ENCODE measurements around the gene PPDPF. TPM values are rescaled to one million over a fixed set of nuclear protein-coding genes. Genes with fewer than 3 reads are reported as not detected.

PPDPF gene
- total RNA-seq, 1 experiment from 2014 or later = 243 TPM

DNA sequence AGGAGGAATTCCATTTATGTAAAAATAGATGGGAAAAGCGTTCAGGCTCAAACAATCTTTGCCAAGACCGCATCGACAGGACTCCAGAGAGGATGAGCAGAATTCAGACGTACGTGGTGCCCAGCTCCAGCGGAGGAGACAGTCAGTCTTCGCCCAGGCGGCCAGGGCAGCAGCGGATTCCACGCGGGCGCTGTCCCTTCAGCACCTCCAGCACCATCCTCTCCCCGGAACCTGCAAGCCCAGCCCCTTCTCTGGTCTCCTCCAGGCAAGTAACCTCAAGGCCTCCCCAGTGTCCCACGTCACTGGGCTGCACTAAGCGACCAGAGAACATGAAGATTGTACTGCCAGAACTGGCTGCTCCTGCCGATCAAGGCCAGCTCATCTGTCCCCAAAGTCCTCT, 45.4 kb upstream of the PPDPF start:
- Histone ChIP-seq H3F3A (ENCODE audit: insufficient read depth, low read depth) (no peaks in the 10 kb centered on the region; the same call in 1 of the 2 replicates), H3K4me3 (no peak overlapping the region), H3K4me2 (no peak overlapping the region), H3K79me2 (ENCODE audit: low read depth) (no peaks in the 10 kb centered on the region), H3K4me1 (replicated peaks; ENCODE audit: insufficient read depth) (no peaks in the 10 kb centered on the region), H3K36me3 (ENCODE audit: low read depth) (no peaks in the 10 kb centered on the region), H4K20me1 (ENCODE audit: insufficient read depth) (no peaks in the 10 kb centered on the region; the same call in 1 of the 2 replicates), H3K27me3 (ENCODE audit: insufficient read depth, low read depth) (peaks cover 84% of the 10 kb centered on the region), H3K9me3 (ENCODE audit: insufficient read depth, low read depth) (no peaks in the 10 kb centered on the region), H2AFZ (no peak overlapping the region), H3K27ac (no peak overlapping the region), H3K9me2 (ENCODE audit: insufficient read depth) (no peaks in the 10 kb centered on the region)
- no peak for TF ChIP-seq EZH2 (IDR thresholded peaks at IDR 0.05; ENCODE audit: low read depth)
- TF ChIP-seq CTCF (conservative IDR thresholded peaks at IDR 0.05) = no peak
- CTCF ChIA-PET = no interaction called here
- intact Hi-C loops (cut with micrococcal nuclease; ENCODE audit: unreplicated experiment) = no loop called here
- no peak for DNase-seq
- no TSS peak for BruUV-seq (replicated peaks)
- POLR2A ChIA-PET (ENCODE audit: unreplicated experiment) = no interaction called here

- Histone ChIP-seq H3K79me2 (ENCODE audit: low read depth) (no peaks in the 10 kb centered on the region), H3K4me1 (replicated peaks; ENCODE audit: insufficient read depth) (no peaks in the 10 kb centered on the region), H3K36me3 (ENCODE audit: low read depth) (no peaks in the 10 kb centered on the region), H3K27ac (no peak overlapping the region), H2AFZ (no peak overlapping the region), H4K20me1 (ENCODE audit: insufficient read depth) (no peaks in the 10 kb centered on the region; the same call in 1 of the 2 replicates), H3K9me2 (ENCODE audit: insufficient read depth) (no peaks in the 10 kb centered on the region), H3F3A (ENCODE audit: insufficient read depth, low read depth) (peaks cover 8% of the 10 kb centered on the region; the same call in 1 of the 2 replicates), H3K4me3 (no peak overlapping the region), H3K4me2 (no peak overlapping the region), H3K27me3 (ENCODE audit: insufficient read depth, low read depth) (peaks cover 73% of the 10 kb centered on the region), H3K9me3 (ENCODE audit: insufficient read depth, low read depth) (no peaks in the 10 kb centered on the region)
- DNase-seq = no peak
- ChIA-PET POLR2A (ENCODE audit: unreplicated experiment) (no interaction called here), CTCF (no interaction called here)
- no TSS peak for BruUV-seq (replicated peaks)
- TF ChIP-seq EZH2 (IDR thresholded peaks at IDR 0.05; ENCODE audit: low read depth) (no peak), CTCF (conservative IDR thresholded peaks at IDR 0.05) (no peak)
- intact Hi-C loops (cut with micrococcal nuclease; ENCODE audit: unreplicated experiment) = no loop called here
These were observed 43.4 kb upstream of the PPDPF start for GRCh38 chr20:63477061-63477616.

DNA sequence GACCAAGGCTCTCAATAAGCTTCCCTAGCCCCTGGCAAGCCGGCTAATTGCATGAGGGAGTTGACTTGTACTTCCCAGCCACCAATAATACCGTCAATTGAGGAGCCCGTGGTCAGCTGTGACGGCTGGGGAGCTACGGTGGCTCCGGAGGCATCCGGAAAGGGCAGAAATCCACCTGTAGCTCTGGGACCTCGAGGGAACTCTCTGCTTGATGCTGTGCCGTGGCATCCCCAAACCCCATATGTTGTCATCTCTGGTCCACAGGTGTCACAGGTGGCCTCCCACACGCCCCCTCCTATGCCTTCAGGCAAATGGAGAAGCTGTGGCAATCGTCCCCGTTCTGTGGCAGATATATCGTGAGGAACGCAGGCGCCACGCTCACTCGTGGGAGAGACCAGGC, 42.6 kb upstream of the PPDPF start:
- BruUV-seq (replicated peaks) = no TSS peak

More for the DNA sequence above, 42.6 kb upstream of the PPDPF start:
- Histone ChIP-seq H3K27ac (no peak overlapping the region), H3K9me3 (ENCODE audit: insufficient read depth, low read depth) (no peaks in the 10 kb centered on the region), H3F3A (ENCODE audit: insufficient read depth, low read depth) (peaks cover 12% of the 10 kb centered on the region; the same call in 1 of the 2 replicates), H2AFZ (no peak overlapping the region), H3K4me1 (replicated peaks; ENCODE audit: insufficient read depth) (0 out of 2 replicates have a peak, but pooled peaks cover under 1% of the 10 kb centered on the region), H4K20me1 (ENCODE audit: insufficient read depth) (no peaks in the 10 kb centered on the region; the same call in 1 of the 2 replicates), H3K79me2 (ENCODE audit: low read depth) (no peaks in the 10 kb centered on the region), H3K4me2 (no peak overlapping the region), H3K4me3 (no peak overlapping the region), H3K36me3 (ENCODE audit: low read depth) (no peaks in the 10 kb centered on the region), H3K27me3 (ENCODE audit: insufficient read depth, low read depth) (peaks cover 79% of the 10 kb centered on the region), H3K9me2 (ENCODE audit: insufficient read depth) (no peaks in the 10 kb centered on the region)
- TF ChIP-seq EZH2 (IDR thresholded peaks at IDR 0.05; ENCODE audit: low read depth) = no peak
- TF ChIP-seq CTCF (conservative IDR thresholded peaks at IDR 0.05) = no peak
- POLR2A ChIA-PET (ENCODE audit: unreplicated experiment) = no interaction called here
- DNase-seq = no peak
- intact Hi-C loops (cut with micrococcal nuclease; ENCODE audit: unreplicated experiment) = no loop called here
- CTCF ChIA-PET = no interaction called here

Measured in PC-9 (cell line).